ENCODE data around the gene MAMLD1. TPM values are rescaled to one million over a fixed set of nuclear protein-coding genes. Genes with fewer than 3 reads are reported as not detected.

The MAMLD1 gene
- total RNA-seq, 2 donors from 2014 or later = 0.56 to 3.3 TPM

DNA sequence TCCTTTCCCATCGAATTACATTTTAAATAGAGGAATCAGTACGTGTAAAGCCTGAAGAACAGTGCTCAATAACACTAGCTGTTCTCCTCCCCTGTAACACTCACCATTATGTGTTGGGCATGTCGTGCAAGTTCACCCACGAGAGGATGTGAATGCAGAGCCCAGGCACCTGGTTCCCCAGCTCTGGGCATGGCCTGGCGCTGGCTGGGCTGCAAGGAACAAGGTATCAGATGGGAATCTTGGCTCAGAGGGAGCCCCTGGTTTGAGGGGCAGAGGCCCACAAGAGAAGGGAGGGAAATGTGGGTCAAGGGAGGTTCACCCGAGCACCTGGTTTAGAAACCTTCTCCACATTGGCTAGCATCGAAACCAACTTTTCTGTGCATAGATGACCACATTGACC is 163.6 kb downstream of the MAMLD1 start:
- Histone ChIP-seq H3K4me3 (no peak overlapping the region), H3K27me3 (no peaks in the 10 kb centered on the region), H3K27ac (no peak overlapping the region), H3K9me3 (no peaks in the 10 kb centered on the region), H3K4me1 (no peaks in the 10 kb centered on the region), H3K36me3 (no peaks in the 10 kb centered on the region)
- TF ChIP-seq, protein P1, sequence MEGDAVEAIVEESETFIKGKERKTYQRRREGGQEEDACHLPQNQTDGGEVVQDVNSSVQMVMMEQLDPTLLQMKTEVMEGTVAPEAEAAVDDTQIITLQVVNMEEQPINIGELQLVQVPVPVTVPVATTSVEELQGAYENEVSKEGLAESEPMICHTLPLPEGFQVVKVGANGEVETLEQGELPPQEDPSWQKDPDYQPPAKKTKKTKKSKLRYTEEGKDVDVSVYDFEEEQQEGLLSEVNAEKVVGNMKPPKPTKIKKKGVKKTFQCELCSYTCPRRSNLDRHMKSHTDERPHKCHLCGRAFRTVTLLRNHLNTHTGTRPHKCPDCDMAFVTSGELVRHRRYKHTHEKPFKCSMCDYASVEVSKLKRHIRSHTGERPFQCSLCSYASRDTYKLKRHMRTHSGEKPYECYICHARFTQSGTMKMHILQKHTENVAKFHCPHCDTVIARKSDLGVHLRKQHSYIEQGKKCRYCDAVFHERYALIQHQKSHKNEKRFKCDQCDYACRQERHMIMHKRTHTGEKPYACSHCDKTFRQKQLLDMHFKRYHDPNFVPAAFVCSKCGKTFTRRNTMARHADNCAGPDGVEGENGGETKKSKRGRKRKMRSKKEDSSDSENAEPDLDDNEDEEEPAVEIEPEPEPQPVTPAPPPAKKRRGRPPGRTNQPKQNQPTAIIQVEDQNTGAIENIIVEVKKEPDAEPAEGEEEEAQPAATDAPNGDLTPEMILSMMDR (IDR thresholded peaks at IDR 0.05) = no peak
- DNase-seq (ENCODE audit: low spot score) = no peak

DNA sequence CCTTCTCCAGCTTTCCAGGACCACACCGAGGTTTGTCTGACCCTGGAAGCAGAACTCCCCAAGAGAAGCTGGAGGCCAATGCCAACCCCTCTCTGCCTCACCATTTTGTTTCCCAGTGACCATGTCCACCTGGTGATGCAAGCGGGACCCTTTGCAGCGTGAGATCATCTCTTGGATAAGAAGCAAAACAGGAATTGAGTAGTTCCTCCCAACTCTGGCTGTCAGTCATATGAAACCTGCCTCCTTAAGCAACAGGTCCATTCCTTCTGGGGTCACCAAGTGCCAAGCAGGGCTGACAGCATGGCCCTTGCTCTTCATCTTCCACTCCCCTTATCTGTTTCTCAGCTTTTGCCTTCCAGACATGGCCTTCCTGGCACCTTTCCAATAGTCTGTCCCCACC is 164.0 kb downstream of the MAMLD1 start:
- no peak overlapping the region for H3K4me3 ChIP-seq
- TF ChIP-seq, protein P1 (IDR thresholded peaks at IDR 0.05) = no peak
- H3K36me3 ChIP-seq = no peaks in the 10 kb centered on the region
- no peaks in the 10 kb centered on the region for H3K27me3 ChIP-seq
- H3K27ac ChIP-seq = no peak overlapping the region
- H3K9me3 ChIP-seq = no peaks in the 10 kb centered on the region
- H3K4me1 ChIP-seq = no peaks in the 10 kb centered on the region
- no peak for DNase-seq (ENCODE audit: low spot score)

DNA sequence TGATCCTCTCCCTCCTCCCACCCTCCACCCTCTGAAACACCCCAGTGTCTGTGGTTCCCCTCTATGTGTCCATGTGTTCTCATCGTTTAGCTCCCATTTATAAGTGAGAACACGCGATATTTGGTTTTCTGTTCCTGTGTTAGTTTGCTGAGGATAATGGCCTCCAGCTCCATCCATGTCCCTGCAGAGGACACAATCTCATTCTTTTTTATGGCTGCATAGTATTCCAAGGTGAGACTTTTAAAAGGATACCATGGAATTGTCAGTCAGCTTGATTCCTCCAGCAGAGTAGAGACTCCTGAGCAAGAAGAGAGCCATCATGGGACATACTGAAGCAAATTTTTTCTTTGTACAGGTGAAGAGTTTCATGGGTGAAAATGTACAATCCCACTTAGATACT is 166.5 kb downstream of the MAMLD1 start:
- no peak for DNase-seq (ENCODE audit: low spot score)
- no peaks in the 10 kb centered on the region for H3K27me3 ChIP-seq
- no peaks in the 10 kb centered on the region for H3K9me3 ChIP-seq

DNA sequence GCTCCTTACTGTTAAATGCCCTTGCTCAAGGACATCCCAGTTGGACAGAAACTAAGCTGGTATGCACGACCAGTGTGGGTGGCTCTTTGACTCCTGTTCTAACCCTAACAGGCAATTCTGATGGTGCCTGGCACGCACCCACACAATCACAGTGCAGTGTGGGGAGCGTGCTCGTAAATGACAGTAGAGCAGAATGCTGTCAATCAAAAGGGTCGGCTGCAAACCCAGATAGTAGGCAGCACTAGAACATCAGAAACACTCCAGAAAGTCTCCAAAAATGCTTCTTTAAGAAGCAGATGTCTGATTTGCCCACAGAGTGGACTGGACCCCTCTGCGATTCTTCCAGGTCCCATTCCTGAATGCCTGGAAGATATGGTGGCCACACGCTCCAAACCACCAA is 167.7 kb downstream of the MAMLD1 start:
- DNase-seq (ENCODE audit: low spot score) = no peak
- H3K4me1 ChIP-seq = no peaks in the 10 kb centered on the region
- no peaks in the 10 kb centered on the region for H3K36me3 ChIP-seq
- no peaks in the 10 kb centered on the region for H3K9me3 ChIP-seq
- TF ChIP-seq, protein P1 (IDR thresholded peaks at IDR 0.05) = no peak
- no peaks in the 10 kb centered on the region for H3K27me3 ChIP-seq
- H3K4me3 ChIP-seq = no peak overlapping the region
- no peak overlapping the region for H3K27ac ChIP-seq

More for the DNA sequence above, 166.5 kb downstream of the MAMLD1 start:
- TF ChIP-seq, protein P1 (IDR thresholded peaks at IDR 0.05) = no peak
- Histone ChIP-seq H3K4me1 (no peaks in the 10 kb centered on the region), H3K4me3 (no peak overlapping the region), H3K36me3 (no peaks in the 10 kb centered on the region), H3K27ac (no peak overlapping the region)

DNA sequence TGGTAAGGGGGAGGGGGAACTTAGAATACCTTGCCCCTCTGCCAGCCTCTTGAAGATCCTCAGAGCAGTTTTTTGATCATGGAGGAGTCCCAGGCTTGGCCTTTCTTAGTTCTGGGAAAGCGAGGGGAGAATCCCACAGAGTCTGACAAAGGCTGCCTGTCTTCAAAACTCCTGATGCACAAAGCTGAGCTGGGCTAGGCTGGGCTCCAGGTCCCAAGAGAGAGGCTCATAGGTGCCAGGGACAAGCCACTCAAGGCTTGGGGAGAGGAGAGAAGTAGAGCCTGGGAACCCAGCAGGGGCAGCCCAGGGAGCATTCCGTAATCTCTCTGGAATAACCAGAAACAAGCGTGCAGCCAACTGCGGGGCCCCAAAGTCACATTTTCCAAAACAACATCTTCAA is 168.3 kb downstream of the MAMLD1 start:
- no peak overlapping the region for H3K4me3 ChIP-seq
- TF ChIP-seq, protein P1 (IDR thresholded peaks at IDR 0.05) = no peak
- no peaks in the 10 kb centered on the region for H3K27me3 ChIP-seq
- H3K9me3 ChIP-seq = peaks cover 0 to 6% of the 10 kb centered on the region in 2 donors
- no peaks in the 10 kb centered on the region for H3K36me3 ChIP-seq
- H3K27ac ChIP-seq = no peak overlapping the region
- H3K4me1 ChIP-seq = no peaks in the 10 kb centered on the region
- no peak for DNase-seq (ENCODE audit: low spot score)

DNA sequence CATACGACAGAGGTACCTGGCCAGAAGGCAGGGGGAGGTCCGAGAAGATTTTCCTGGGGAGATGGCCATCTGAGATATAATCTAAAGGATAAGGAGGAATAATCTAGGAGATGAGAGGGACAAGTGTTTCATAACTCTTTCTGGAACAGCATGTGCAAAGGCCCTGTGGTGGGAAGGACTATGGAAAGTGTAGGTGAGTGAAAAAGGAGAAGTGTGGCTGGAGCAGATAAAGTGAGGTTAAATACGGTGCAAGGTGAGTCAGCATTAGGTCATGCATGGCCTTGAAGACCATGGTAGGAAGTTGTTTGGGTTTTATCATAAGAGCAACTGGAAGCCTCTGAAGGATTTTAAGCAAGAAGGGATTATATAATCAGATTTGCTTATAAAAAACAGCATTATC is 170.7 kb downstream of the MAMLD1 start:
- H3K27ac ChIP-seq = no peak overlapping the region
- no peaks in the 10 kb centered on the region for H3K27me3 ChIP-seq
- no peak overlapping the region for H3K4me3 ChIP-seq
- TF ChIP-seq, protein P1 (IDR thresholded peaks at IDR 0.05) = no peak
- H3K4me1 ChIP-seq = no peaks in the 10 kb centered on the region
- peaks cover 0 to 14% of the 10 kb centered on the region in 2 donors for H3K9me3 ChIP-seq
- no peaks in the 10 kb centered on the region for H3K36me3 ChIP-seq
- DNase-seq (ENCODE audit: low spot score) = no peak
